H1 (cell line): ENCODE results near the gene AGPAT4. TPM values are rescaled to one million over a fixed set of nuclear protein-coding genes. Genes with fewer than 3 reads are reported as not detected.

ENCODE experiments used
- CTCF ChIA-PET: fragments of 300-600 bp; sonication (Branson Sonifier 250); formaldehyde crosslinking; loops from one replicate; lab custom pipeline; 2021; ENCODE audit not compliant: partially characterized antibody; lab: Charles Lee
- POLR2A ChIA-PET: fragments of 300-600 bp; sonication (Branson Sonifier 250); formaldehyde crosslinking; loops from one replicate; lab custom pipeline; 2021; ENCODE audit warnings: inconsistent platforms; ENCODE audit not compliant: partially characterized antibody; lab: Charles Lee
- DNase-seq, 2 experiments: peaks; one replicate each; pipeline versions ENCODE4 v3.0.0 to v3.0.0-alpha.2; 2010 to 2022; ENCODE audit warnings: low spot score in 2 of 2, low read depth in 1 of 2, mixed read lengths in 1 of 2
- FAIRE-seq: peaks from 2 replicates; lab custom pipeline; 2011; peaks lifted over from hg19 to GRCh38; lab: Jason Lieb, UNC
- H2AFZ ChIP-seq: 2 replicates; pipeline ENCODE4 v1.8.1; 2012; ENCODE audit warnings: low read length, inconsistent platforms
- H2AK5ac ChIP-seq: 2 replicates; pipeline ENCODE4 v1.6.1; 2013; ENCODE audit warnings: low read depth, low read length
- H2BK120ac ChIP-seq: replicated peaks from 2 replicates; pipeline ENCODE3; 2013; ENCODE audit warnings: low read depth, low read length, inconsistent platforms
- H2BK12ac ChIP-seq: 2 replicates; pipeline ENCODE4 v1.6.1; 2013; ENCODE audit warnings: low read depth, low read length
- H2BK15ac ChIP-seq: 2 replicates; pipeline ENCODE4 v1.6.1; 2013; ENCODE audit warnings: low read length
- H2BK20ac ChIP-seq: 2 replicates; pipeline ENCODE4 v1.6.1; 2013; ENCODE audit warnings: low read length
- H2BK5ac ChIP-seq: 2 replicates; pipeline ENCODE4 v1.6.1; 2013; ENCODE audit warnings: low read depth, low read length
- H3K14ac ChIP-seq: 2 replicates; pipeline ENCODE4 v1.6.1; 2013; ENCODE audit warnings: inconsistent platforms; ENCODE audit not compliant: insufficient read length
- H3K18ac ChIP-seq: 2 replicates; pipeline ENCODE4 v1.6.1; 2013; ENCODE audit warnings: low read length; ENCODE audit errors: extremely low read depth
- H3K23ac ChIP-seq: 2 replicates; pipeline ENCODE4 v1.6.1; 2013; ENCODE audit warnings: inconsistent platforms; ENCODE audit not compliant: insufficient read length
- H3K23me2 ChIP-seq: 2 replicates; pipeline ENCODE4 v1.6.1; 2013; ENCODE audit warnings: low read depth, low read length
- H3K27ac ChIP-seq: 2 replicates; pipeline ENCODE4 v1.6.1; 2011; ENCODE audit warnings: low read depth, low read length, inconsistent platforms
- H3K27me3 ChIP-seq, 4 experiments: replicated peaks in 1 of 4; 1 replicate in 1 of 4; 2 replicates in 3 of 4; pipeline versions ENCODE4 v1.6.1 to v1.8.1; 2011 to 2013; ENCODE audit warnings: low read length in 3 of 4, mild to moderate bottlenecking in 3 of 4, inconsistent platforms in 2 of 4, mixed read lengths in 2 of 4, moderate library complexity in 1 of 4; ENCODE audit not compliant: control insufficient read depth in 3 of 4, insufficient read depth in 3 of 4; ENCODE audit errors: extremely low read depth in 1 of 4
- H3K36me3 ChIP-seq, 4 experiments: 2 replicates each; pipeline versions ENCODE4 v1.6.1 to v1.8.1; 2011 to 2013; ENCODE audit warnings: mild to moderate bottlenecking in 4 of 4, low read length in 3 of 4, moderate library complexity in 2 of 4, control low read depth in 1 of 4, inconsistent platforms in 1 of 4; ENCODE audit not compliant: insufficient read depth in 4 of 4, control insufficient read depth in 2 of 4
- H3K4ac ChIP-seq: replicated peaks from 2 replicates; pipeline ENCODE3; 2013; ENCODE audit warnings: low read length, low read depth, mixed read lengths, inconsistent platforms; ENCODE audit not compliant: insufficient read length
- H3K4me1 ChIP-seq, 4 experiments: replicated peaks in 1 of 4; 1 replicate in 1 of 4; 2 replicates in 3 of 4; pipeline versions ENCODE4 v1.6.1 to v1.8.1; 2011 to 2013; ENCODE audit warnings: low read length in 3 of 4, inconsistent platforms in 2 of 4, mixed read lengths in 1 of 4; ENCODE audit not compliant: insufficient read depth in 4 of 4, control insufficient read depth in 3 of 4
- H3K4me2 ChIP-seq, 2 experiments: 2 replicates each; pipeline versions ENCODE4 v1.6.1 to v1.8.1; 2011 to 2013; ENCODE audit warnings: low read depth in 2 of 2, low read length in 2 of 2, control low read depth in 1 of 2, inconsistent platforms in 1 of 2, mild to moderate bottlenecking in 1 of 2; ENCODE audit not compliant: insufficient read depth in 1 of 2
- H3K4me3 ChIP-seq, 4 experiments: fragments of 200-600, 300-600 bp in 1 of 4; sonication (generic), shearing (Covaris generic), sonication (Bioruptor Twin) in 1 of 4; 2 replicates each; pipeline versions ENCODE4 v1.5.1 to v1.8.1; 2011 to 2016; ENCODE audit warnings: low read length in 4 of 4, low read depth in 3 of 4, control low read depth in 2 of 4, inconsistent platforms in 2 of 4, mild to moderate bottlenecking in 2 of 4, mixed read lengths in 1 of 4, moderate library complexity in 1 of 4; ENCODE audit not compliant: insufficient read depth in 2 of 4; ENCODE audit errors: extremely low read depth in 1 of 4
- H3K56ac ChIP-seq: replicated peaks from 2 replicates; pipeline ENCODE3; 2013; ENCODE audit warnings: low read depth, mild to moderate bottlenecking, mixed read lengths, low read length, inconsistent platforms; ENCODE audit not compliant: insufficient read length
- H3K79me1 ChIP-seq: 2 replicates; pipeline ENCODE4 v1.6.1; 2013; ENCODE audit warnings: low read depth, low read length, control low read depth
- H3K79me2 ChIP-seq, 2 experiments: 2 replicates each; pipeline versions ENCODE4 v1.6.1 to v1.8.1; 2012 to 2013; ENCODE audit warnings: low read length in 2 of 2, mild to moderate bottlenecking in 2 of 2, inconsistent platforms in 1 of 2; ENCODE audit not compliant: insufficient read depth in 2 of 2, control insufficient read depth in 1 of 2
- H3K9ac ChIP-seq, 4 experiments: replicated peaks in 1 of 4; 1 replicate in 1 of 4; 2 replicates in 3 of 4; pipeline versions ENCODE4 v1.6.1 to v1.8.1; 2011 to 2013; ENCODE audit warnings: low read depth in 3 of 4, low read length in 3 of 4, control low read depth in 2 of 4, mild to moderate bottlenecking in 2 of 4, moderate library complexity in 2 of 4, inconsistent platforms in 1 of 4; ENCODE audit errors: extremely low read depth in 1 of 4
- H3K9me3 ChIP-seq, 2 experiments: 2 replicates each; pipeline versions ENCODE4 v1.6.1 to v1.8.1; 2012 to 2013; ENCODE audit warnings: mild to moderate bottlenecking in 2 of 2, moderate library complexity in 2 of 2, control low read depth in 1 of 2, inconsistent platforms in 1 of 2, low read depth in 1 of 2, low read length in 1 of 2, mixed read lengths in 1 of 2; ENCODE audit not compliant: insufficient read depth in 2 of 2
- H4K20me1 ChIP-seq, 2 experiments: replicated peaks in 1 of 2; 2 replicates each; pipeline versions ENCODE3 to v1.8.1; 2011 to 2013; ENCODE audit warnings: inconsistent platforms in 2 of 2, low read length in 2 of 2, mild to moderate bottlenecking in 1 of 2; ENCODE audit not compliant: insufficient read depth in 2 of 2, control insufficient read depth in 1 of 2
- H4K5ac ChIP-seq: 2 replicates; pipeline ENCODE4 v1.6.1; 2013; ENCODE audit warnings: low read length, low read depth, mixed read lengths, inconsistent platforms; ENCODE audit not compliant: insufficient read length
- H4K8ac ChIP-seq: 2 replicates; pipeline ENCODE4 v1.8.0; 2013; ENCODE audit warnings: mild to moderate bottlenecking, moderate library complexity, low read length, inconsistent platforms; ENCODE audit not compliant: insufficient read depth; ENCODE audit errors: extremely low read depth
- H4K91ac ChIP-seq: replicated peaks from 2 replicates; pipeline ENCODE3; 2013; ENCODE audit warnings: low read length, mixed read lengths, inconsistent platforms; ENCODE audit not compliant: insufficient read length
- ATF3 ChIP-seq: IDR thresholded peaks from 2 replicates; pipeline ENCODE4 v1.6.1; 2011; ENCODE audit warnings: low read depth, mild to moderate bottlenecking, low read length; ENCODE audit not compliant: insufficient read depth
- EGR1 ChIP-seq: IDR thresholded peaks from 2 replicates; pipeline ENCODE4 v1.6.1; 2011; ENCODE audit warnings: low read depth, low read length, borderline replicate concordance
- HDAC2 ChIP-seq, 2 experiments: fragments of 300-600 bp in 1 of 2; sonication (generic) in 1 of 2; IDR thresholded peaks; 2 replicates each; pipeline ENCODE4 v1.6.1; 2011 to 2012; ENCODE audit warnings: low read depth in 2 of 2, low read length in 2 of 2, mild to moderate bottlenecking in 2 of 2, moderate library complexity in 2 of 2, borderline replicate concordance in 1 of 2, inconsistent platforms in 1 of 2
- HDAC6 ChIP-seq: IDR thresholded peaks from one replicate; pipeline ENCODE4 v1.7.1; 2012; ENCODE audit warnings: low read depth, mild to moderate bottlenecking, inconsistent platforms, low read length, moderate library complexity
- JUN ChIP-seq: IDR thresholded peaks from 2 replicates; pipeline ENCODE4 v1.6.1; 2011; ENCODE audit warnings: low read depth, mild to moderate bottlenecking, improper control_type of control experiment, low read length
- KDM5A ChIP-seq: fragments of 200-600 bp; IDR thresholded peaks from 2 replicates; pipeline ENCODE4 v1.7.1; 2012; ENCODE audit warnings: mild to moderate bottlenecking, low read length, inconsistent platforms, mixed read lengths
- MAFK ChIP-seq: IDR thresholded peaks from 2 replicates; pipeline ENCODE4 v1.6.1; 2012; ENCODE audit warnings: low read depth, mild to moderate bottlenecking, improper control_type of control experiment, low read length
- NANOG ChIP-seq: IDR thresholded peaks from 2 replicates; pipeline ENCODE4 v1.6.1; 2011; ENCODE audit warnings: low read length, low read depth, mild to moderate bottlenecking, inconsistent platforms; ENCODE audit not compliant: insufficient read depth, poor library complexity, severe bottlenecking
- POLR2AphosphoS5 ChIP-seq: IDR thresholded peaks from 2 replicates; pipeline ENCODE4 v1.6.1; 2011; ENCODE audit warnings: low read depth, low read length
- RBBP5 ChIP-seq: IDR thresholded peaks from 2 replicates; pipeline ENCODE4 v1.7.1; 2012; ENCODE audit warnings: low read depth, mild to moderate bottlenecking, inconsistent platforms, low read length, moderate library complexity, borderline replicate concordance
- SAP30 ChIP-seq: fragments of 300-600 bp; sonication (generic); IDR thresholded peaks from 2 replicates; pipeline ENCODE4 v1.7.1; 2012; ENCODE audit warnings: low read length, moderate library complexity, mild to moderate bottlenecking, inconsistent platforms; ENCODE audit not compliant: insufficient read depth, insufficient replicate concordance
- SIRT6 ChIP-seq: IDR thresholded peaks from one replicate; pipeline ENCODE4 v1.7.1; 2012; ENCODE audit warnings: low read length, inconsistent platforms
- TAF1 ChIP-seq: IDR thresholded peaks from 2 replicates; pipeline ENCODE4 v1.6.1; 2011; ENCODE audit warnings: mild to moderate bottlenecking, low read depth, low read length
- YY1 ChIP-seq: IDR thresholded peaks from 2 replicates; pipeline ENCODE4 v1.6.1; 2011; ENCODE audit warnings: low read depth, mild to moderate bottlenecking, low read length
- WGBS, 2 experiments: shearing (Covaris generic) in 1 of 2; methylation state at CpG; one replicate each; pipeline versions ENCODE4 v1.1.6 to v1.1.7; 2013 to 2015; ENCODE audit warnings: low lambda C conversion rate in 2 of 2, mixed read lengths in 2 of 2, inconsistent platforms in 1 of 2, low coverage in 1 of 2, missing lambda C conversion rate in 1 of 2; ENCODE audit not compliant: insufficient replicate concordance in 2 of 2, insufficient coverage in 1 of 2, insufficient read length in 1 of 2; ENCODE audit errors: extremely low coverage in 1 of 2, missing lambda C conversion rate in 1 of 2; 5-methylcytosine and 5-hydroxymethylcytosine counted together
- polyA plus RNA-seq, 7 experiments: library from polyadenylated mRNA; depleted of rRNA in 3 of 7; stranded (reverse) in 5 of 7; unstranded in 2 of 7; fragments of >200 nt in 5 of 7; fragments of 200-250 nt in 2 of 7; gene quantifications; 1 replicate in 5 of 7; 2 replicates in 1 of 7; 4 replicates in 1 of 7; pipeline versions ENCODE4 v1.2.1 to v1.2.3, GENCODE V29; 2011 to 2013; ENCODE audit warnings: missing spikeins in 2 of 7, mixed read lengths in 2 of 7
- total RNA-seq: library from RNA; stranded (reverse); fragmentation: NEBNext Ultra II Directional; extraction: Animal tissue kit (Norgen Biotek cat#: 25700); gene quantifications from 2 replicates; pipeline ENCODE4 v1.2.1, GENCODE V29; 2021

The AGPAT4 gene
- total and polyA plus RNA-seq, 2 of the 8 experiments (the other 6 are each of a cell fraction or from before 2014, with no cell fraction given) = 13.5 to 23.8 TPM

- H2BK20ac ChIP-seq = no peak overlapping the region
- peaks cover 0 to 17% (median 2%) of the 10 kb centered on the region in 4 experiments; a peak in 6 of 8 replicates for H3K36me3 ChIP-seq
- WGBS, 2 experiments = 95% methylated on average over 2 of the region's 2 CpGs; no CpG with 5 or more reads in 1 of the 2 experiments
- H3K56ac ChIP-seq = no peak overlapping the region
- no peaks in the 10 kb centered on the region for H3K27me3 ChIP-seq
- H3K18ac ChIP-seq = no peak overlapping the region
- no peak overlapping the region for H4K8ac ChIP-seq
- H4K20me1 ChIP-seq = peaks cover 2 to 5% of the 10 kb centered on the region in 2 experiments
- no peak for DNase-seq
- no peak overlapping the region for H3K27ac ChIP-seq
- peaks cover 0 to 32% of the 10 kb centered on the region in 2 experiments; a peak in 2 of 4 replicates for H3K79me2 ChIP-seq
- no peaks in the 10 kb centered on the region for H3K23me2 ChIP-seq
- ChIA-PET POLR2A (interaction anchor here (0.6 kb wide), 1 partner anchor 140 kb away, joined by 3 read pairs; no protein-coding TSS in a partner anchor), CTCF (interaction anchor here (0.6 kb wide), 1 partner anchor 32 kb away, joined by 4 read pairs; no protein-coding TSS in a partner anchor)
- no peak overlapping the region for H3K9ac ChIP-seq
- H3K4ac ChIP-seq = no peak overlapping the region
- H2BK120ac ChIP-seq = no peak overlapping the region
- H2AFZ ChIP-seq = no peak overlapping the region
- H4K5ac ChIP-seq = no peak overlapping the region
- H3K4me3 ChIP-seq = no peak overlapping the region
- H2BK5ac ChIP-seq = no peak overlapping the region
- H2BK12ac ChIP-seq = no peak overlapping the region
- no peaks in the 10 kb centered on the region for H3K9me3 ChIP-seq
- no peak overlapping the region for H3K14ac ChIP-seq
- H3K4me2 ChIP-seq = no peak overlapping the region
- no peak overlapping the region for H2BK15ac ChIP-seq
- H4K91ac ChIP-seq = no peak overlapping the region
- peaks cover 0 to 18% (median 5%) of the 10 kb centered on the region in 4 experiments; a peak in 6 of 7 replicates for H3K4me1 ChIP-seq
- H2AK5ac ChIP-seq = no peak overlapping the region
- H3K23ac ChIP-seq = no peak overlapping the region
- no peak for FAIRE-seq
- H3K79me1 ChIP-seq = peaks cover 9% of the 10 kb centered on the region
- no peak for TF ChIP-seq HDAC2 (IDR thresholded peaks at IDR 0.05; ENCODE audit: borderline replicate concordance in 1 of 2, low read depth in 2 of 2, low read length in 2 of 2)
- TF ChIP-seq MAFK = no peak
- TF ChIP-seq SAP30 = no peak
- no peak for TF ChIP-seq YY1
- no peak for TF ChIP-seq TAF1
- no peak for TF ChIP-seq SIRT6
- TF ChIP-seq HDAC6 = no peak
- TF ChIP-seq ATF3 = no peak
- TF ChIP-seq EGR1 = no peak
- TF ChIP-seq RBBP5 = no peak
- TF ChIP-seq NANOG = no peak
- TF ChIP-seq POLR2AphosphoS5 = no peak
- no peak for TF ChIP-seq JUN
- TF ChIP-seq KDM5A = no peak
Observed at GRCh38 chr6:161230339-161230738, 43.5 kb downstream of the AGPAT4 start.
